Osteoblast (primary cell): Measurements from ENCODE around the gene GALR3. TPM values are rescaled to one million over a fixed set of nuclear protein-coding genes. Genes with fewer than 3 reads are reported as not detected.
"Not testable (repeated sequence)": the region's sequence is repeated elsewhere in the genome, so short reads cannot be mapped to it uniquely, and the experiment has no call there.

ENCODE experiments used
- DNase-seq: peaks from one replicate; pipeline ENCODE4 v3.0.0; 2011; ENCODE audit warnings: low spot score, mixed read lengths; ENCODE audit not compliant: insufficient read length; ENCODE audit errors: missing footprints
- H2AFZ ChIP-seq: 2 replicates; pipeline ENCODE4 v1.6.0; 2011; ENCODE audit warnings: mild to moderate bottlenecking, low read length
- H3K27ac ChIP-seq: 2 replicates; pipeline ENCODE4 v1.5.1; 2011; ENCODE audit warnings: mild to moderate bottlenecking, low read depth, low read length, moderate library complexity
- H3K27me3 ChIP-seq: 2 replicates; pipeline ENCODE4 v1.6.0; 2012; ENCODE audit warnings: mild to moderate bottlenecking, control low read depth, inconsistent platforms, low read length, moderate library complexity; ENCODE audit not compliant: insufficient read depth
- H3K36me3 ChIP-seq: 2 replicates; pipeline ENCODE4 v1.5.1; 2011; ENCODE audit warnings: mild to moderate bottlenecking, low read length, control low read depth, moderate library complexity; ENCODE audit not compliant: insufficient read depth
- H3K4me1 ChIP-seq: 2 replicates; pipeline ENCODE4 v1.5.1; 2011; ENCODE audit warnings: mild to moderate bottlenecking, low read length, control low read depth, moderate library complexity; ENCODE audit not compliant: insufficient read depth
- H3K4me2 ChIP-seq: 2 replicates; pipeline ENCODE4 v1.6.0; 2011; ENCODE audit warnings: mild to moderate bottlenecking, low read length; ENCODE audit not compliant: insufficient read depth
- H3K4me3 ChIP-seq: fragments of 200-600 bp; sonication (generic); 3 replicates; pipeline ENCODE4 v1.5.1; 2012; ENCODE audit warnings: mild to moderate bottlenecking, low read length, inconsistent platforms; ENCODE audit not compliant: insufficient read depth
- H3K79me2 ChIP-seq: 2 replicates; pipeline ENCODE4 v1.6.0; 2012; ENCODE audit warnings: mild to moderate bottlenecking, low read length, control low read depth, inconsistent platforms; ENCODE audit not compliant: insufficient read depth
- H3K9me3 ChIP-seq: 2 replicates; pipeline ENCODE4 v1.5.1; 2011; ENCODE audit warnings: low read depth, low read length, control low read depth
- H4K20me1 ChIP-seq: 2 replicates; pipeline ENCODE4 v1.6.0; 2012; ENCODE audit warnings: mild to moderate bottlenecking, low read length, control low read depth; ENCODE audit not compliant: insufficient read depth
- CTCF ChIP-seq: IDR thresholded peaks from 2 replicates; pipeline ENCODE4 v1.5.1; 2011; ENCODE audit warnings: mild to moderate bottlenecking, low read depth, low read length, moderate library complexity; ENCODE audit errors: extremely low read depth
- total RNA-seq: library from RNA; depleted of rRNA; stranded (reverse); fragments of >200 nt; gene quantifications from 2 replicates; pipeline ENCODE4 v1.2.3, GENCODE V29; 2012

GALR3 gene
- total RNA-seq, 1 donor = not detected

- H3K79me2 ChIP-seq = no peaks in the 10 kb centered on the region
Measured at GRCh38 chr22:37794376-37794775, 28.8 kb upstream of the GALR3 start.

GRCh38 chr22:37796079-37796478, 27.1 kb upstream of the GALR3 start:
- no peaks in the 10 kb centered on the region for H3K9me3 ChIP-seq
- H3K27me3 ChIP-seq = no peaks in the 10 kb centered on the region
- no peak overlapping the region for H2AFZ ChIP-seq
- no peak overlapping the region for H3K4me2 ChIP-seq
- no peak for DNase-seq
- no peak overlapping the region for H3K4me3 ChIP-seq
- H3K79me2 ChIP-seq = no peaks in the 10 kb centered on the region
- no peaks in the 10 kb centered on the region for H3K36me3 ChIP-seq
- H3K4me1 ChIP-seq = no peaks in the 10 kb centered on the region
- no peak for TF ChIP-seq CTCF
- H3K27ac ChIP-seq = no peak overlapping the region
- no peaks in the 10 kb centered on the region for H4K20me1 ChIP-seq

More at GRCh38 chr22:37794376-37794775, 28.8 kb upstream of the GALR3 start:
- H3K9me3 ChIP-seq = no peaks in the 10 kb centered on the region
- H3K27ac ChIP-seq = no peak overlapping the region
- H3K36me3 ChIP-seq = no peaks in the 10 kb centered on the region
- no peaks in the 10 kb centered on the region for H4K20me1 ChIP-seq
- TF ChIP-seq CTCF = no peak
- H2AFZ ChIP-seq = no peak overlapping the region
- H3K4me3 ChIP-seq = no peak overlapping the region
- no peak overlapping the region for H3K4me2 ChIP-seq
- peak; percentile 17 for DNase-seq
- no peaks in the 10 kb centered on the region for H3K4me1 ChIP-seq
- no peaks in the 10 kb centered on the region for H3K27me3 ChIP-seq

DNA sequence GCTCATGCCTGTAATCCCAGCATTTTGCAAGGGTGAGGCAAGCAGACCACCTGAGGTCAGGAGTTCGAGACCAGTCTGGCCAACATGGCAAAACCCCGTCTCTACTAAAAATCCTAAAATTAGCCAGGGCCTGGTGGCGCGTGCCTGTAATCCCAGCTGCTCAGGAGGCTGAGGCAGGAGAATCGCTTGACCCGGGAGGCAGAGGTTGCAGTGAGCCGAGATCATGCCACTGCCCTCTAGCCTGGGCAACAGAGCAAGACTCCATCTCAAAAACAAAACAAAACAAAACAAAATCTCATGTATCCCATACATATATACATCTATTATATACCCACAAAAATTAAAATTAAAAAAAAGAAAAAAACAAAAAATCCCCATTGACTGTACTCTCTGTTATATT, 25.9 kb upstream of the GALR3 start:
- not testable (repeated sequence) for H3K9me3 ChIP-seq, H3K79me2 ChIP-seq, H3K36me3 ChIP-seq, H3K27me3 ChIP-seq, H2AFZ ChIP-seq, H3K27ac ChIP-seq, DNase-seq, H4K20me1 ChIP-seq, H3K4me3 ChIP-seq, H3K4me1 ChIP-seq, H3K4me2 ChIP-seq

DNA sequence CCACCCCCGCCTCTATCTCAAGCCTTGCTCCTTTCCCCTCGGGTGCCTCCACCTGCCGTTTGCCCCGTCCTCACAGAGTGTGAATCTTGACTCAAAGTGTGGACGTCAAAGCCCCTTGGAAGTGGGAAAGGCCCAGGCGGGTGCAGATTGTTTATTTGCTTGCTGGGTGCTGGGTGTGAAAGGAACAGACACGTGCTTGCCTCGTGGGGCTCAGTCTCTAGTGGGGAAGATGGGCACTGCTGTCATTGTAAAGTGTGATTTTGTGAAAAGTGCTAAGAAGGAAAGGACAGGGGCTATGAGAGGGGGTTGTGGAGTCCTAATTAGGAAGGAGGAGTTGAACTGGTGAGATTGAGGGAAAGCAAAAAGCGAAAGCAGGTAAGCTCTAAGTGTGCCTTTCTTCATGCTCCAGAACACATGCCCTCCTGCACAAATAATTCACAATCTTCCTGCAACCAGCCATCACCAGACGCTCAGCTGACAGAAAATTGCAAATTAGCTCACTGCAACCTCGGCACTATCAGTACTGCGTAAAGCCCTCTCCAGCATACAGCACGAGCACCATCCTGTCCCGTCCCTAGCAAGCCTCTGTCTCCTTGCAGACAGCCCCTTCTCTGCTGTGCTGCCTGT, 25.2 kb upstream of the GALR3 start:
- H3K36me3 ChIP-seq = no peaks in the 10 kb centered on the region
- no peaks in the 10 kb centered on the region for H3K9me3 ChIP-seq
- no peak for TF ChIP-seq CTCF
- no peak overlapping the region for H3K27ac ChIP-seq
- no peaks in the 10 kb centered on the region for H4K20me1 ChIP-seq
- H3K4me3 ChIP-seq = no peak overlapping the region
- H2AFZ ChIP-seq = no peak overlapping the region
- H3K4me2 ChIP-seq = no peak overlapping the region
- DNase-seq = peak; percentile 30
- H3K27me3 ChIP-seq = no peaks in the 10 kb centered on the region
- no peaks in the 10 kb centered on the region for H3K79me2 ChIP-seq
- peaks cover 4% of the 10 kb centered on the region for H3K4me1 ChIP-seq

GRCh38 chr22:37799979-37800378, 23.2 kb upstream of the GALR3 start:
- H4K20me1 ChIP-seq, H3K36me3 ChIP-seq, H3K27me3 ChIP-seq, H3K4me2 ChIP-seq, H3K79me2 ChIP-seq, H3K4me3 ChIP-seq, H2AFZ ChIP-seq, H3K27ac ChIP-seq, H3K4me1 ChIP-seq, H3K9me3 ChIP-seq: not testable (repeated sequence)
- peak; percentile 3 for DNase-seq
